Activated CD4-positive, CD25-positive, alpha-beta regulatory T cell treated with anti-CD3 and anti-CD28 coated beads, Interleukin-2, amount 50 U/mL, for 16 hours (primary cell): ENCODE results near the gene LRRK1.
"Not testable (repeated sequence)": the region's sequence is repeated elsewhere in the genome, so short reads cannot be mapped to it uniquely, and the experiment has no call there.

Experiments used
- DNase-seq: peaks from one replicate; pipeline ENCODE4 v3.0.0-alpha.2; 2020; ENCODE audit warnings: low read depth, low spot score

Gene LRRK1

GRCh38 chr15:101069654-101069973 is 150.5 kb downstream of the LRRK1 start:
- DNase-seq: no peak

- DNase-seq: no peak
Observed at GRCh38 chr15:101070024-101070423, 150.9 kb downstream of the LRRK1 start.

- no peak for DNase-seq
Observed at GRCh38 chr15:101070502-101071273, 151.5 kb downstream of the LRRK1 start.

GRCh38 chr15:101071651-101072050 is 152.5 kb downstream of the LRRK1 start:
- DNase-seq: no peak

GRCh38 chr15:101072235-101072634 is 153.1 kb downstream of the LRRK1 start:
- not testable (repeated sequence) for DNase-seq

- not testable (repeated sequence) for DNase-seq
Observed at GRCh38 chr15:101077806-101078668, 158.9 kb downstream of the LRRK1 start.

GRCh38 chr15:101078669-101079323 is 159.6 kb downstream of the LRRK1 start:
- no peak for DNase-seq

GRCh38 chr15:101081900-101082299 is 162.7 kb downstream of the LRRK1 start:
- DNase-seq: no peak

- no peak for DNase-seq
Observed at GRCh38 chr15:101083336-101084045, 164.3 kb downstream of the LRRK1 start.

- DNase-seq: no peak
Observed at GRCh38 chr15:101084801-101085200, 165.6 kb downstream of the LRRK1 start.

- DNase-seq: no peak
Observed at GRCh38 chr15:101085311-101085700, 166.1 kb downstream of the LRRK1 start.

- no peak for DNase-seq
Observed at GRCh38 chr15:101086394-101087171, 167.4 kb downstream of the LRRK1 start.

GRCh38 chr15:101087172-101087769 is 168.1 kb downstream of the LRRK1 start:
- no peak for DNase-seq

GRCh38 chr15:101088271-101088670 is 169.1 kb downstream of the LRRK1 start:
- no peak for DNase-seq

- DNase-seq: peak; percentile 58
Observed at GRCh38 chr15:101088788-101089578, 169.8 kb downstream of the LRRK1 start.

GRCh38 chr15:101089579-101090427 is 170.6 kb downstream of the LRRK1 start:
- DNase-seq: no peak

GRCh38 chr15:101090428-101090790 is 171.3 kb downstream of the LRRK1 start:
- DNase-seq: no peak

- no peak for DNase-seq
Observed at GRCh38 chr15:101091080-101092017, 172.2 kb downstream of the LRRK1 start.
